Naive B cell (primary cell): Measurements from ENCODE around the gene FBXO11. TPM values are rescaled to one million over a fixed set of nuclear protein-coding genes. Genes with fewer than 3 reads are reported as not detected.

Source experiments
- ATAC-seq, 2 donors: fragments of 150-1000 bp; cut with Tn5 transposase; 2 replicates each; pipeline ENCODE4 v1.10.0; 2021; ENCODE audit warnings: low read depth in 2 of 2, mild to moderate bottlenecking in 2 of 2, moderate library complexity in 2 of 2
- DNase-seq: peaks from one replicate; pipeline ENCODE4 v3.0.0; 2022
- H3K27ac Mint-ChIP-seq, 6 donors: one replicate each; pipeline ENCODE4 v1.8.0; 2020 to 2022; ENCODE audit warnings: mild to moderate bottlenecking in 6 of 6, mixed read lengths in 6 of 6, moderate library complexity in 5 of 6, inconsistent platforms in 2 of 6
- H3K27me3 Mint-ChIP-seq, 3 donors: one replicate each; pipeline ENCODE4 v1.8.0; 2021 to 2022; ENCODE audit warnings: mixed read lengths in 3 of 3, mild to moderate bottlenecking in 1 of 3
- H3K36me3 Mint-ChIP-seq, 2 donors: one replicate each; pipeline ENCODE4 v1.8.0; 2020 to 2022; ENCODE audit warnings: mixed read lengths in 2 of 2, inconsistent platforms in 1 of 2, mild to moderate bottlenecking in 1 of 2
- H3K4me1 Mint-ChIP-seq, 3 donors: one replicate each; pipeline ENCODE4 v1.8.0; 2020 to 2022; ENCODE audit warnings: mixed read lengths in 3 of 3, inconsistent platforms in 1 of 3, mild to moderate bottlenecking in 1 of 3, moderate library complexity in 1 of 3
- H3K4me3 Mint-ChIP-seq, 8 donors: one replicate each; pipeline ENCODE4 v1.8.0; 2020 to 2022; ENCODE audit warnings: mild to moderate bottlenecking in 8 of 8, mixed read lengths in 8 of 8, moderate library complexity in 8 of 8, inconsistent platforms in 2 of 8
- H3K9me3 Mint-ChIP-seq, 7 donors: one replicate each; pipeline ENCODE4 v1.8.0; 2020 to 2022; ENCODE audit warnings: mixed read lengths in 7 of 7, mild to moderate bottlenecking in 5 of 7, inconsistent platforms in 2 of 7, moderate library complexity in 1 of 7
- polyA plus RNA-seq, 6 donors: library from polyadenylated mRNA; unstranded; fragments of 300-500 nt; fragmentation: Illumina TruSeq; gene quantifications; one replicate each; pipeline ENCODE4 v1.2.3, GENCODE V29; 2021; ENCODE audit warnings: low read depth in 6 of 6

FBXO11 gene
- polyA plus RNA-seq, 6 donors from 2014 or later: 12.7 to 21.5 (median 14.0) TPM

DNA sequence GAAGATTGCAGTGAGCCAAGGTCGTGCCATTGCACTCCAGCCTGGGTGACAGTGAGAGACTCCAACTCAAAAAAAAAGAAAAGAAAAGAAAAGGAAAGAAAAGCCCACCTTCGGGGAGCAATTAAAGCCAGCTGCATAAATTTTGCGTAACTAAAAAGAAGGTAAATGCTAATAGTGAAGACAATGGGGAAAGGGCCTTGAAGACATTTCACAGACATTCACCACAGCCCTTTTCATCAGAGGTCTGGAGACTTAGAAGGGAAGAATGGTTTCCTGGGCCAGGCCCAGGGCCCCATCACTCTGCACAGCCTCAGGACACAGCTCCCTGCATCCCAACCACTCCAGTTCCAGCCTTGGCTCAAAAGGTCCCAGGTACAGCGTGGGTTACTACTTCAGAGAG, 158.4 kb downstream of the FBXO11 start:
- peaks cover 7 to 20% (median 11%) of the 10 kb centered on the region in 7 donors for H3K9me3 Mint-ChIP-seq
- ATAC-seq: no peak
- no peak overlapping the region for H3K27ac Mint-ChIP-seq
- peaks cover 3 to 13% (median 8%) of the 10 kb centered on the region in 3 donors for H3K4me1 Mint-ChIP-seq
- no peak for DNase-seq
- H3K4me3 Mint-ChIP-seq: no peak overlapping the region
- no peaks in the 10 kb centered on the region for H3K27me3 Mint-ChIP-seq
- H3K36me3 Mint-ChIP-seq: peaks cover 6 to 8% of the 10 kb centered on the region in 2 donors

DNA sequence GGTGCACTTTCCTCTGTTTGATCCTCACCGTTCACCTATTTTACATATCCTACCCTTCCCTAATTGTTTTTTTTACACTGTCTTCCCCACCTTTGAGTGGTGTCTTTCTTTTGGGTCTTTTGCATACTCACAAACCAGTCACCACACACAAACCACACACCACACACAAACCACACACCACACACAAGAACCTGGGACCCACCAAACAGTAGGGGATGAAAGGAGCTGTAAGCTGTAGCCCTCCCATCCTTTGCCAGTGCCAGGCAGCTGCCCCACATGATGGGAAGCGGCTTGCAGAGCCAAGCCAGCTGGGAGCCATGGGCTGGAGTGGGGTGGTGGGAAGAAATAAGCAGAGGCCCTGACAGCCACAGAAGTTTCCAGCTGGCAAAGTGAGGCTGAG, 162.2 kb downstream of the FBXO11 start:
- H3K4me1 Mint-ChIP-seq: peaks cover 0 to 4% (median 0%) of the 10 kb centered on the region in 3 donors
- no peak overlapping the region for H3K4me3 Mint-ChIP-seq
- no peaks in the 10 kb centered on the region for H3K27me3 Mint-ChIP-seq
- DNase-seq (no peak), ATAC-seq (no peak)
- no peak overlapping the region for H3K27ac Mint-ChIP-seq
- peaks cover 6 to 8% of the 10 kb centered on the region in 2 donors for H3K36me3 Mint-ChIP-seq
- H3K9me3 Mint-ChIP-seq: peaks cover 7 to 18% (median 11%) of the 10 kb centered on the region in 7 donors

DNA sequence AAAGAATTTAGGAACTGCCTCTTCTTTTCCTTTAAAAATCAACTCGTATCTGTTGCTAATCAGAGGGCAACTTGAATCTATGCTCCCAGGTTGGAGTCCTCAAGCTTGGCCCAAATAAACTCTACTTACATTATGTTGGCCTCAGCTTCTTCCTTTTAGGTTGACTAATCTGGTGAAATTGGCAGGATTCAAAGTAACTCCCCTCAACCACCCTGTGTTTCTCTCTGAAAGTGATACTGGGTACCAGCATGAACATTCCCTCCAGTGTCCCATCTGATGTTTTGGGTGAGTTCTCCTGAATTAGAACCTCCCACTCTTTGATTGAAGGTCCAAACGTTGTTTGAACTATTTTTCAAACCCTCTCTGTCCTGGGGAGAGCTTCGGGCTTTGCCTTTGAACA, 164.7 kb downstream of the FBXO11 start:
- ATAC-seq (no peak), DNase-seq (no peak)
- H3K36me3 Mint-ChIP-seq: peaks cover 3% of the 10 kb centered on the region in 2 donors
- no peaks in the 10 kb centered on the region for H3K27me3 Mint-ChIP-seq
- H3K27ac Mint-ChIP-seq: peak overlapping the region in 1 of 6 donors; percentile 47
- H3K4me1 Mint-ChIP-seq: peaks cover 0 to 5% (median 0%) of the 10 kb centered on the region in 3 donors
- peaks cover under 1 to 4% (median 2%) of the 10 kb centered on the region in 7 donors for H3K9me3 Mint-ChIP-seq
- H3K4me3 Mint-ChIP-seq: no peak overlapping the region

- H3K36me3 Mint-ChIP-seq: no peaks in the 10 kb centered on the region
- no peaks in the 10 kb centered on the region for H3K9me3 Mint-ChIP-seq
- DNase-seq (no peak), ATAC-seq (no peak)
- peaks cover under 1 to 7% (median 2%) of the 10 kb centered on the region in 3 donors for H3K4me1 Mint-ChIP-seq
- no peaks in the 10 kb centered on the region for H3K27me3 Mint-ChIP-seq
- H3K4me3 Mint-ChIP-seq: no peak overlapping the region
- H3K27ac Mint-ChIP-seq: peak overlapping the region in 1 of 6 donors; percentile 47
These were observed 165.2 kb downstream of the FBXO11 start for GRCh38 chr2:47741101-47741500.

Other genes with a start within 250 kb of the FBXO11 start
- gene MSH6, start 123.4 kb downstream of the FBXO11 start, polyA plus RNA-seq: 10 to 100 TPM; 10.5 to 30.1 (median 15.3) TPM